SU-DHL-6 (cell line): ENCODE results near the gene FOXQ1.

Experiments
- EZH2phosphoT487 ChIP-seq: fragments of 200-600 bp; sonication (generic), shearing (Covaris generic); conservative IDR thresholded peaks from 2 replicates; pipeline ENCODE4 v1.6.1; 2018; ENCODE audit warnings: mild to moderate bottlenecking, antibody characterized with exemption, low read length, moderate library complexity, mixed read lengths
- TF ChIP-seq, protein P1 (sequence below): fragments of 200-600 bp; sonication (generic); IDR thresholded peaks from one replicate; pipeline ENCODE4 v1.5.1; 2017; ENCODE audit warnings: antibody characterized with exemption, mild to moderate bottlenecking, low read length, moderate library complexity; ENCODE audit not compliant: insufficient read depth, poor library complexity, severe bottlenecking

DNA sequence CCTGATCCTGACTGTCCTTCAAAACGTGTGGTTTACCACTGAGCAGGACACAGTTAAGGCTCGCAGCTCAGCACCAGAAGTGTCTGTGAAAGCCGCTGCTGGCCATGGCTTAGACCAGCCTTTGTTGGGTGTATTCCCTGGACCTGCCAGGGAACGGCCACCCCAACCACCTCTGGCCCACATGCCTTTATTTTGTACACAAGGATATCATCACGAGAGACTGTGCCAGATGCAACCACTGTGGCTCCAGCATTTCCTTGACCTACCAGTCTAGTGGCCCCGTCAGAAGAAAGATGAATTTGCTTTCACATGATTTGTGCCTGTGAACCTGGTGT, 49.2 kb upstream of the FOXQ1 start:
- TF ChIP-seq, protein P1, sequence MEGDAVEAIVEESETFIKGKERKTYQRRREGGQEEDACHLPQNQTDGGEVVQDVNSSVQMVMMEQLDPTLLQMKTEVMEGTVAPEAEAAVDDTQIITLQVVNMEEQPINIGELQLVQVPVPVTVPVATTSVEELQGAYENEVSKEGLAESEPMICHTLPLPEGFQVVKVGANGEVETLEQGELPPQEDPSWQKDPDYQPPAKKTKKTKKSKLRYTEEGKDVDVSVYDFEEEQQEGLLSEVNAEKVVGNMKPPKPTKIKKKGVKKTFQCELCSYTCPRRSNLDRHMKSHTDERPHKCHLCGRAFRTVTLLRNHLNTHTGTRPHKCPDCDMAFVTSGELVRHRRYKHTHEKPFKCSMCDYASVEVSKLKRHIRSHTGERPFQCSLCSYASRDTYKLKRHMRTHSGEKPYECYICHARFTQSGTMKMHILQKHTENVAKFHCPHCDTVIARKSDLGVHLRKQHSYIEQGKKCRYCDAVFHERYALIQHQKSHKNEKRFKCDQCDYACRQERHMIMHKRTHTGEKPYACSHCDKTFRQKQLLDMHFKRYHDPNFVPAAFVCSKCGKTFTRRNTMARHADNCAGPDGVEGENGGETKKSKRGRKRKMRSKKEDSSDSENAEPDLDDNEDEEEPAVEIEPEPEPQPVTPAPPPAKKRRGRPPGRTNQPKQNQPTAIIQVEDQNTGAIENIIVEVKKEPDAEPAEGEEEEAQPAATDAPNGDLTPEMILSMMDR, result no peak
- TF ChIP-seq EZH2phosphoT487, result no peak
